PC-3 (cell line): ENCODE data around the gene NRL.

Experiments
- EZH2 ChIP-seq: fragments of 300-600 bp; sonication (generic); IDR thresholded peaks from one replicate; pipeline ENCODE4 v1.6.1; 2017; ENCODE audit warnings: antibody characterized with exemption, mild to moderate bottlenecking, low read length; ENCODE audit not compliant: unreplicated experiment
- TF ChIP-seq, protein P1 (sequence below): fragments of 300-600 bp; sonication (generic); conservative IDR thresholded peaks from 2 replicates; pipeline ENCODE4 v1.5.1; 2017; ENCODE audit warnings: antibody characterized with exemption, low read depth, mild to moderate bottlenecking, low read length

DNA sequence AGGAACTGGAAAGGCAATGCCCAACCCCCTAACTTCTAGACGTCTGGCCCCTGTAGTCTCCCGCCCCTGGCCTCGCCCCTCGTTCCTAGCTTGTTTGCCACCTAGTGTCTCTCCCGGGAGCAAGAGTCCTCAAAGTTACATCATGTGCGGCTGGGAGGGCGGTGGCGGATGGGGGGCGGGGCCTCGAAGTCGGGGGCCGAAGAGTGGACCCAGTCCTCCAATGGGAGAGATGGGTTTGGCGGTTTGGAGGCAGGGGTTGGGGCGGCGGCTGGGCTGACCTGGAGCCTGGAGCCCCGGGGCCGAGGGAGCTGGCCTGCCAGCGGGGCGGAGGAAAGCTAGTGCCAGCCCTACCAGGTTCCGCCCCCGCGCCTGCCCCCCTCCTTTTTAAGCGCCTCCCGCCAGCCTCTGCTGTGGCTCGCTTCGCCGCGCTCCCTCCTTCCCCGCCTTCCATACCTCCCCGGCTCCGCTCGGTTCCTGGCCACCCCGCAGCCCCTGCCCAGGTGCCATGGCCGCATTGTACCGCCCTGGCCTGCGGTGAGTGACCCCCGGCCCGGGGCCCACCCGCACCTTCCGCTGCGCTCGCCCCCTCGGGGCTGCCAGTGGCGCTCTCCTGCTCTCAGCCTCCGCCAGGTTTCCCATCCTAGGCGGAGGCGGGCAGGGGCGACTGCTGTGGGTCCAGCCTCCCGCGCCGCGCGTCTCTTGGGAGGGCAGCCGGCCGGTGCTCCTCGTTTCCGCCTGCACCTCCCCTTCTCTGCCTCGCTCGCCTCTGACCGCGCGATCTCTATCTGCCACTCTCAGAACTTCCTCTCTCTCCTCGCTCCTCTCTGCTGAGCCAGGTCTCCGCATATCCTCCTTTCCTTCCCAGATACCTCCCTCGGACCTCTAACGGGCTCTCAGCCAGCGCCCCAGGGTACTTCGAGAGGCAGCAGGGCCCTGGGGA, 20.6 kb downstream of the NRL start, which contains the start of gene PCK2:
- TF ChIP-seq, protein P1, sequence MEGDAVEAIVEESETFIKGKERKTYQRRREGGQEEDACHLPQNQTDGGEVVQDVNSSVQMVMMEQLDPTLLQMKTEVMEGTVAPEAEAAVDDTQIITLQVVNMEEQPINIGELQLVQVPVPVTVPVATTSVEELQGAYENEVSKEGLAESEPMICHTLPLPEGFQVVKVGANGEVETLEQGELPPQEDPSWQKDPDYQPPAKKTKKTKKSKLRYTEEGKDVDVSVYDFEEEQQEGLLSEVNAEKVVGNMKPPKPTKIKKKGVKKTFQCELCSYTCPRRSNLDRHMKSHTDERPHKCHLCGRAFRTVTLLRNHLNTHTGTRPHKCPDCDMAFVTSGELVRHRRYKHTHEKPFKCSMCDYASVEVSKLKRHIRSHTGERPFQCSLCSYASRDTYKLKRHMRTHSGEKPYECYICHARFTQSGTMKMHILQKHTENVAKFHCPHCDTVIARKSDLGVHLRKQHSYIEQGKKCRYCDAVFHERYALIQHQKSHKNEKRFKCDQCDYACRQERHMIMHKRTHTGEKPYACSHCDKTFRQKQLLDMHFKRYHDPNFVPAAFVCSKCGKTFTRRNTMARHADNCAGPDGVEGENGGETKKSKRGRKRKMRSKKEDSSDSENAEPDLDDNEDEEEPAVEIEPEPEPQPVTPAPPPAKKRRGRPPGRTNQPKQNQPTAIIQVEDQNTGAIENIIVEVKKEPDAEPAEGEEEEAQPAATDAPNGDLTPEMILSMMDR: no peak
- TF ChIP-seq EZH2: no peak
